ENCODE measurements around the gene UBP1.

- TF ChIP-seq CTCF (IDR thresholded peaks at IDR 0.05) (no peak), GABPA (IDR thresholded peaks at IDR 0.05; ENCODE audit: low read depth) (no peak), EP300 (IDR thresholded peaks at IDR 0.05; ENCODE audit: borderline replicate concordance in 1 of 2, low read depth in 1 of 2, low read length in 1 of 2) (no peak), FOXM1 (IDR thresholded peaks at IDR 0.05; ENCODE audit: low read depth) (no peak), RXRA (IDR thresholded peaks at IDR 0.05; ENCODE audit: borderline replicate concordance, low read depth) (no peak), POLR2AphosphoS5 (IDR thresholded peaks at IDR 0.05; ENCODE audit: low read depth, low read length) (no peak), USF2 (IDR thresholded peaks at IDR 0.05; ENCODE audit: borderline replicate concordance, low read depth, low read length) (no peak), CHD2 (IDR thresholded peaks at IDR 0.05; ENCODE audit: low read length, partially characterized antibody) (no peak)
Observed at GRCh38 chr3:33437556-33438283, 2.5 kb downstream of the UBP1 start.
